Small intestine (tissue), 7 donors: Measurements from ENCODE around the gene MET. TPM values are rescaled to one million over a fixed set of nuclear protein-coding genes. Genes with fewer than 3 reads are reported as not detected.
A peak's percentile ranks its signal among the peaks of the same experiment; 100 is the strongest.

ENCODE experiments used
- DNase-seq, 2 donors: peaks; one replicate each; pipeline versions ENCODE4 v3.0.0 to v3.0.0-alpha.2; 2013
- FAIRE-seq: peaks from 2 replicates; lab custom pipeline; 2012; peaks lifted over from hg19 to GRCh38; lab: Jason Lieb, UNC
- H3K27ac ChIP-seq, 3 donors: one replicate each; pipeline ENCODE4 v1.5.1; 2013; ENCODE audit warnings: low read length in 2 of 3, mild to moderate bottlenecking in 2 of 3, control low read depth in 1 of 3, inconsistent platforms in 1 of 3, low read depth in 1 of 3, moderate library complexity in 1 of 3
- H3K27me3 ChIP-seq, 3 donors: one replicate each; pipeline ENCODE4 v1.6.1; 2013; ENCODE audit warnings: low read length in 3 of 3, inconsistent platforms in 1 of 3; ENCODE audit not compliant: control insufficient read depth in 3 of 3, insufficient read depth in 3 of 3
- H3K36me3 ChIP-seq, 3 donors: one replicate each; pipeline ENCODE4 v1.6.1; 2013; ENCODE audit warnings: low read length in 3 of 3, inconsistent platforms in 1 of 3, low read depth in 1 of 3, mild to moderate bottlenecking in 1 of 3, moderate library complexity in 1 of 3; ENCODE audit not compliant: control insufficient read depth in 3 of 3, insufficient read depth in 2 of 3
- H3K4me1 ChIP-seq, 3 donors: one replicate each; pipeline ENCODE4 v1.6.1; 2013; ENCODE audit warnings: low read length in 2 of 3, inconsistent platforms in 1 of 3, low read depth in 1 of 3, mild to moderate bottlenecking in 1 of 3, moderate library complexity in 1 of 3; ENCODE audit not compliant: control insufficient read depth in 3 of 3, insufficient read depth in 2 of 3
- H3K4me3 ChIP-seq, 3 donors: one replicate each; pipeline ENCODE4 v1.5.1; 2013; ENCODE audit warnings: low read length in 3 of 3, control low read depth in 1 of 3, inconsistent platforms in 1 of 3, low read depth in 1 of 3, mild to moderate bottlenecking in 1 of 3, moderate library complexity in 1 of 3
- H3K9me3 ChIP-seq, 2 donors: one replicate each; pipeline ENCODE4 v1.6.1; 2013; ENCODE audit warnings: low read depth in 1 of 2, low read length in 1 of 2; ENCODE audit not compliant: control insufficient read depth in 2 of 2, insufficient read depth in 1 of 2
- WGBS, 3 donors: extraction: QIAGEN DNeasy Blood & Tissue Kit; methylation state at CpG; one replicate each; pipeline ENCODE4 v1.1.7; 2013; 5-methylcytosine and 5-hydroxymethylcytosine counted together
- polyA plus RNA-seq, 4 donors: library from polyadenylated mRNA; stranded (reverse) in 3 of 4; unstranded in 1 of 4; fragments of 200-250 nt in 3 of 4; fragments of 120-200 nt in 1 of 4; gene quantifications; one replicate each; pipeline versions ENCODE4 v1.2.1 to v1.2.3, GENCODE V29; 2013
- donor health status: healthy with polysubstance abuse.
- donor health status: control.
- donor health status: control.
- donor health status: Bipolar disorder and iron deficiency.
- donor health status: healthy.

The MET gene
- polyA plus RNA-seq, 4 donors, result 2.7 to 13.4 (median 8.2) TPM

- H3K27me3 ChIP-seq, result no peaks in the 10 kb centered on the region
- H3K27ac ChIP-seq, result peak overlapping the region in 1 of 3 donors; percentile 36
- peaks cover 6 to 26% (median 10%) of the 10 kb centered on the region in 3 donors for H3K4me1 ChIP-seq
- no peak overlapping the region for H3K4me3 ChIP-seq
- peaks cover 0 to 6% (median 0%) of the 10 kb centered on the region in 3 donors for H3K36me3 ChIP-seq
- 26 to 70% (median 55%) methylated on average over 5 of the region's 5 CpGs for WGBS, 3 donors
- no peaks in the 10 kb centered on the region for H3K9me3 ChIP-seq
- FAIRE-seq (no peak), DNase-seq (peak; percentile 71 to 92)
Observed at GRCh38 chr7:116793795-116794340, 121.9 kb downstream of the MET start.

- Histone ChIP-seq H3K27me3 (no peaks in the 10 kb centered on the region), H3K9me3 (no peaks in the 10 kb centered on the region), H3K36me3 (peaks cover 0 to 6% (median 0%) of the 10 kb centered on the region in 3 donors), H3K27ac (no peak overlapping the region), H3K4me1 (peaks cover 7 to 34% (median 12%) of the 10 kb centered on the region in 3 donors), H3K4me3 (no peak overlapping the region)
- FAIRE-seq, result no peak
- no peak for DNase-seq
- WGBS, 3 donors, result 93 to 97% (median 95%) methylated on average over 5 of the region's 5 CpGs
Observed at GRCh38 chr7:116796471-116796870, 124.5 kb downstream of the MET start.

- Histone ChIP-seq H3K4me1 (peaks cover 7 to 38% (median 12%) of the 10 kb centered on the region in 3 donors), H3K27me3 (no peaks in the 10 kb centered on the region), H3K27ac (peak overlapping the region; percentile 43 to 89 (median 87)), H3K9me3 (no peaks in the 10 kb centered on the region), H3K4me3 (no peak overlapping the region), H3K36me3 (peaks cover 0 to 6% (median 0%) of the 10 kb centered on the region in 3 donors)
- 11 to 39% (median 32%) methylated on average over 2 of the region's 2 CpGs for WGBS, 3 donors
- DNase-seq (peak; percentile 87 to 96), FAIRE-seq (peak; percentile 41)
Observed at GRCh38 chr7:116797612-116798011, 125.6 kb downstream of the MET start.

- peak in 1 of 2 donors; percentile 86 for DNase-seq
- WGBS, 3 donors, result 20 to 57% (median 38%) methylated on average over 3 of the region's 3 CpGs
- Histone ChIP-seq H3K4me3 (no peak overlapping the region), H3K27ac (peak overlapping the region; percentile 50 to 89 (median 87)), H3K9me3 (no peaks in the 10 kb centered on the region), H3K36me3 (peaks cover 0 to 6% (median 0%) of the 10 kb centered on the region in 3 donors), H3K4me1 (peaks cover 7 to 43% (median 12%) of the 10 kb centered on the region in 3 donors), H3K27me3 (no peaks in the 10 kb centered on the region)
- FAIRE-seq, result no peak
Observed at GRCh38 chr7:116798232-116798631, 126.2 kb downstream of the MET start.

- Histone ChIP-seq H3K4me1 (peaks cover 9 to 43% (median 10%) of the 10 kb centered on the region in 3 donors), H3K27ac (no peak overlapping the region)
- no peak for FAIRE-seq
Observed at GRCh38 chr7:116799916-116800315, 127.9 kb downstream of the MET start.

GRCh38 chr7:116800594-116800993, 128.6 kb downstream of the MET start:
- WGBS, 3 donors, result 50 to 73% (median 67%) methylated on average over 2 of the region's 2 CpGs
- H3K4me1 ChIP-seq, result peaks cover 7 to 50% (median 15%) of the 10 kb centered on the region in 3 donors
- peak overlapping the region in 1 of 3 donors; percentile 1 for H3K27ac ChIP-seq
- H3K9me3 ChIP-seq, result no peaks in the 10 kb centered on the region
- H3K36me3 ChIP-seq, result peaks cover 0 to 6% (median 0%) of the 10 kb centered on the region in 3 donors
- DNase-seq, result no peak
- FAIRE-seq, result no peak
- H3K4me3 ChIP-seq, result no peak overlapping the region
- H3K27me3 ChIP-seq, result no peaks in the 10 kb centered on the region

More at GRCh38 chr7:116799916-116800315, 127.9 kb downstream of the MET start:
- Histone ChIP-seq H3K36me3 (peaks cover 0 to 6% (median 0%) of the 10 kb centered on the region in 3 donors), H3K9me3 (no peaks in the 10 kb centered on the region), H3K27me3 (no peaks in the 10 kb centered on the region), H3K4me3 (no peak overlapping the region)
- no peak for DNase-seq

- Histone ChIP-seq H3K27me3 (no peaks in the 10 kb centered on the region), H3K4me1 (peaks cover 5 to 55% (median 18%) of the 10 kb centered on the region in 3 donors), H3K27ac (peak overlapping the region in 1 of 3 donors; percentile 1), H3K36me3 (peaks cover 0 to 5% (median 0%) of the 10 kb centered on the region in 3 donors), H3K9me3 (no peaks in the 10 kb centered on the region), H3K4me3 (no peak overlapping the region)
- no peak for FAIRE-seq
- 11 to 58% (median 28%) methylated on average over 2 of the region's 2 CpGs for WGBS, 3 donors
- DNase-seq, result peak; percentile 60 to 62
Observed at GRCh38 chr7:116801092-116801710, 129.2 kb downstream of the MET start.

- no peak for FAIRE-seq
- Histone ChIP-seq H3K36me3 (no peaks in the 10 kb centered on the region), H3K27ac (no peak overlapping the region), H3K9me3 (no peaks in the 10 kb centered on the region), H3K4me1 (peaks cover 5 to 55% (median 19%) of the 10 kb centered on the region in 3 donors), H3K27me3 (no peaks in the 10 kb centered on the region), H3K4me3 (no peak overlapping the region)
- DNase-seq, result no peak
- 71 to 78% (median 77%) methylated on average over 7 of the region's 7 CpGs for WGBS, 3 donors
Observed at GRCh38 chr7:116802144-116802745, 130.2 kb downstream of the MET start.
